MM.1S (cell line): ENCODE results near the gene RBFOX1.

Source experiments
- DNase-seq: peaks from one replicate; pipeline ENCODE4 v3.0.0-alpha.2; 2015
- H2AFZ ChIP-seq: fragments of 300-600 bp; sonication (generic); 2 replicates; pipeline ENCODE4 v1.6.0; 2016; ENCODE audit warnings: antibody characterized with exemption, low read length
- H3F3A ChIP-seq: fragments of 300-600 bp; sonication (generic); 2 replicates; pipeline ENCODE4 v1.6.1; 2016; ENCODE audit warnings: mild to moderate bottlenecking, antibody characterized with exemption, low read length, moderate library complexity, mixed read lengths; ENCODE audit not compliant: insufficient read depth
- H3K27ac ChIP-seq: fragments of 300-600 bp; sonication (generic); 2 replicates; pipeline ENCODE4 v1.5.1; 2016; ENCODE audit warnings: mild to moderate bottlenecking, low read length
- H3K27me3 ChIP-seq: fragments of 300-600 bp; sonication (generic); replicated peaks from 2 replicates; pipeline ENCODE4 v1.6.0; 2016; ENCODE audit warnings: low read length; ENCODE audit not compliant: insufficient read depth
- H3K36me3 ChIP-seq: fragments of 300-600 bp; sonication (generic); replicated peaks from 2 replicates; pipeline ENCODE4 v1.6.1; 2016; ENCODE audit warnings: mild to moderate bottlenecking, low read length, mixed read lengths; ENCODE audit not compliant: insufficient read depth
- H3K4me1 ChIP-seq: fragments of 300-600 bp; sonication (generic); 2 replicates; pipeline ENCODE4 v1.6.1; 2016; ENCODE audit warnings: low read length, mixed read lengths
- H3K4me2 ChIP-seq: fragments of 300-600 bp; sonication (generic); 2 replicates; pipeline ENCODE4 v1.6.0; 2016; ENCODE audit warnings: low read depth, low read length
- H3K4me3 ChIP-seq: fragments of 300-600 bp; sonication (generic); 2 replicates; pipeline ENCODE4 v1.5.1; 2016; ENCODE audit warnings: low read length, mixed read lengths
- H3K79me2 ChIP-seq: fragments of 300-600 bp; sonication (generic); 2 replicates; pipeline ENCODE4 v1.6.1; 2016; ENCODE audit warnings: mixed run types, low read length, mixed read lengths
- H3K9ac ChIP-seq: fragments of 300-600 bp; sonication (generic); 2 replicates; pipeline ENCODE4 v1.6.1; 2016; ENCODE audit warnings: low read length, mixed read lengths
- H3K9me2 ChIP-seq: fragments of 300-600 bp; sonication (generic); replicated peaks from 2 replicates; pipeline ENCODE4 v1.6.1; 2016; ENCODE audit warnings: mild to moderate bottlenecking, low read length, mixed read lengths; ENCODE audit not compliant: insufficient read depth
- H3K9me3 ChIP-seq: fragments of 300-600 bp; sonication (generic); replicated peaks from 2 replicates; pipeline ENCODE4 v1.6.1; 2016; ENCODE audit warnings: mild to moderate bottlenecking, low read length, mixed read lengths; ENCODE audit not compliant: insufficient read depth
- H4K20me1 ChIP-seq: fragments of 300-600 bp; sonication (generic); 2 replicates; pipeline ENCODE4 v1.6.1; 2016; ENCODE audit warnings: mild to moderate bottlenecking, low read length, moderate library complexity, mixed read lengths; ENCODE audit not compliant: insufficient read depth
- CTCF ChIP-seq: fragments of 300-600 bp; sonication (generic); IDR thresholded peaks from 2 replicates; pipeline ENCODE4 v1.5.1; 2016; ENCODE audit warnings: antibody characterized with exemption, low read length, mixed read lengths
- EZH2 ChIP-seq: fragments of 300-600 bp; sonication (generic); optimal IDR thresholded peaks from 2 replicates; pipeline ENCODE3; 2017; ENCODE audit warnings: low read depth, mild to moderate bottlenecking, antibody characterized with exemption, low read length, mixed read lengths
- EZH2phosphoT487 ChIP-seq: fragments of 300-600 bp; sonication (generic); IDR thresholded peaks from 2 replicates; pipeline ENCODE4 v1.6.1; 2018; ENCODE audit warnings: antibody characterized with exemption, low read length

The RBFOX1 gene

GRCh38 chr16:7722761-7723160, 390.1 kb downstream of the RBFOX1 start:
- H3K9me3 ChIP-seq = no peaks in the 10 kb centered on the region
- no peaks in the 10 kb centered on the region for H3K79me2 ChIP-seq
- no peak overlapping the region for H3K9ac ChIP-seq
- no peak overlapping the region for H3K4me3 ChIP-seq
- H4K20me1 ChIP-seq = no peaks in the 10 kb centered on the region
- no peak overlapping the region for H3K4me2 ChIP-seq
- DNase-seq = no peak
- no peaks in the 10 kb centered on the region for H3K9me2 ChIP-seq
- no peak overlapping the region for H3K27ac ChIP-seq
- H2AFZ ChIP-seq = no peak overlapping the region
- no peaks in the 10 kb centered on the region for H3K27me3 ChIP-seq
- no peaks in the 10 kb centered on the region for H3F3A ChIP-seq
- TF ChIP-seq CTCF (no peak), EZH2phosphoT487 (no peak), EZH2 (no peak)
- no peaks in the 10 kb centered on the region for H3K36me3 ChIP-seq
- no peaks in the 10 kb centered on the region for H3K4me1 ChIP-seq

DNA sequence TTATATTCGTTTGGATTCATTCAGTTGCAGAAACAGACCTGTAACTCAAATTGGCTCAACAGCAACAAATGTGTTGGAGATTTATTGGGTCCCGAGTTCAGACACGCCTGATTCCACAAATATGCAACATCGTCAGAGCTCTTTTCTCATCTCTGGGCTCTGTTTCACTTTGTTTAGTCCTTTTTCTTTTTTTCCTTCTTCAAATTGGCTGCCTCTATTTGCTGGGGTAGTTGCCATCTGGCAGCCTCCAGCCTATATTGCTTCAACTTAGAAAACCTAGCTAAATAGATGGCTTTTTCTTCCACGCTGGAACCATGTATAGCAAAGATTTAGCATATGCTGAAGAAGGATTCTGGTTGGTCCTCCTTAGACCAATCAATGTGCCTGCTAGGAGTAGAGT, 398.5 kb downstream of the RBFOX1 start:
- H3K4me3 ChIP-seq = no peak overlapping the region
- TF ChIP-seq CTCF = no peak
- no peak for TF ChIP-seq EZH2phosphoT487
- no peak for TF ChIP-seq EZH2
- H3K27ac ChIP-seq = no peak overlapping the region
- no peaks in the 10 kb centered on the region for H4K20me1 ChIP-seq
- no peak overlapping the region for H3K9ac ChIP-seq
- no peaks in the 10 kb centered on the region for H3K36me3 ChIP-seq
- no peaks in the 10 kb centered on the region for H3K9me3 ChIP-seq
- DNase-seq = peak; percentile 7
- no peaks in the 10 kb centered on the region for H3K9me2 ChIP-seq
- no peaks in the 10 kb centered on the region for H3F3A ChIP-seq
- H3K79me2 ChIP-seq = no peaks in the 10 kb centered on the region
- no peaks in the 10 kb centered on the region for H3K27me3 ChIP-seq
- H3K4me1 ChIP-seq = no peaks in the 10 kb centered on the region
- no peak overlapping the region for H3K4me2 ChIP-seq
- no peak overlapping the region for H2AFZ ChIP-seq

DNA sequence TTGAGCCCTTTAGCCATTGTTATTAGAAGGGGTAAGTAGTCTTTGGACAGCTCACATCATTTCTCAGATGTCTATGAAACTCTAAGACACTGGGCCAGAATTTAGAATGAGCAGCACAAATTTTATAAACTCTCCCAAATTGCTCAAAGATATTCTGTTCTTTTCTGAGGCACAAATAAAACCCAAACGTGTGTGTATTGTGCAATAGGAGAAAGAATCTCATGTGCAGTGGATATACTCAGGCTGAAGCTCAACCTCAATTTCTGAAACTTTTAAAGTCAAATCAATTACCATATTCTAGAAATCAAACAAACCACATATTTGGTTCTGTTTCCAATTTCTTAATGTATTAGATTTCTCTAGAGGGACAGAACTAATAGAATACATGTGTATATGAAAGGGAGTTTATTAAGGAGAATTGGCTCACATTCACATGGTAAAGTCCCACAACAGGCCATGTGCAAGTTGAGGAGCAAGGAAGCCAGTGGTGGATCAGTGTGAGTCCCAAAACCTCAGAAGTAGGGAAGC, 403.6 kb downstream of the RBFOX1 start:
- no peak for TF ChIP-seq EZH2
- no peak for TF ChIP-seq CTCF
- no peak for TF ChIP-seq EZH2phosphoT487
- no peaks in the 10 kb centered on the region for H3F3A ChIP-seq
- no peak overlapping the region for H3K9ac ChIP-seq
- no peak overlapping the region for H3K4me3 ChIP-seq
- no peaks in the 10 kb centered on the region for H3K36me3 ChIP-seq
- no peak for DNase-seq
- H3K9me3 ChIP-seq = no peaks in the 10 kb centered on the region
- H3K4me1 ChIP-seq = no peaks in the 10 kb centered on the region
- no peaks in the 10 kb centered on the region for H3K27me3 ChIP-seq
- H3K9me2 ChIP-seq = no peaks in the 10 kb centered on the region
- no peaks in the 10 kb centered on the region for H3K79me2 ChIP-seq
- no peak overlapping the region for H3K27ac ChIP-seq
- H2AFZ ChIP-seq = no peak overlapping the region
- no peak overlapping the region for H3K4me2 ChIP-seq
- no peaks in the 10 kb centered on the region for H4K20me1 ChIP-seq
